ENCODE measurements around the gene ZIC4. TPM values are rescaled to one million over a fixed set of nuclear protein-coding genes. Genes with fewer than 3 reads are reported as not detected.

ZIC4 gene
- total RNA-seq, 1 donor from 2014 or later, result not detected

DNA sequence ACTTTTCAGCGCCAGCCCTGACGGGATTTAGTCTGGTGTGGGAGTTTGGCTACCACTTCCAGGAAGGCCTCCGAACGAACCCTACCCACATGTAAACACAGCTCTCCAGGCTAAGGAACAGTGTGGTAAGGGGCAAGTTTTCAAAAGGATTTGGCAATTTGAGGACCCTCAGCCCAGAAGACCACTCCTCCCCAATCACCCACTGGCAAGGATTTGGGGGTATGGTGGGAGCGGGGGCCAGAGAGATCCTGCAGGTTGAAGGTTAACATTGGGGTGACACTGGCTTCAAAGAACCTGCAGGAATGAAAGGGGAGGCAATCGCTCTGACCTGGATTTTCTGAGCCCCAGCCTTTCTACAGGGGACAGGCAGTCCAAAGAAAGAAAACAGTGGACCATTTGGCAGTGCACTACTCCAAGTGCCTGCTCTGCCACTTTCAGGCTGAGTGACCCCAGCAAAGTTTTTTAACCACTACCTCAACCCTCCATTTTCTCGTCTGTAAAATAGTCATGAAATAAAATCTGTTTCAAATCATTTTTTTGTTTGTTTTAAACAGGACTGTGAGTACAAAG is 34.5 kb downstream of the ZIC4 start:
- no peak overlapping the region for H3K4me3 Mint-ChIP-seq

DNA sequence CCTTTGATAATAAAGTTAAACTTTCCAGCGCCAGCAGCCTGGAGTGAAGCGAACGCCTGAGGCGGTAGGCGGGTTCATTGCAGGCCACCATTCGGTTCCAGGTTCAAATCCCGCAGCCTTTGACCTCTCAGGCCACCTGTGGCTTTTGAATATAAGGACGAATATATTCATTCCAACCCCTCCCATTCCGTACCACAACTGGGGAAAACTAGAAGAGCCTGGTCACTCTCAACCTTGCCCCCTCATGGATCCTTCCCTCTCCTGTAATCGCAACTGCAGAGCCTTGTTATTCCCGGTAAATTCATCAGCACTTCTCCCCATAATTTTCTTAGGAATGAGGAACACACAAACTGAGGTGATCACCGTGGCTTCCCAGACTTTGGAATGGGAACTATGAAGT is 35.2 kb downstream of the ZIC4 start:
- Mint-ChIP-seq H3K4me3 (no peak overlapping the region), H3K36me3 (no peaks in the 10 kb centered on the region), H3K27me3 (ENCODE audit: low read depth) (peaks cover 96% of the 10 kb centered on the region), H3K27ac (no peak overlapping the region), H3K4me1 (no peaks in the 10 kb centered on the region), H3K9me3 (no peaks in the 10 kb centered on the region)
- TF ChIP-seq, protein P1, sequence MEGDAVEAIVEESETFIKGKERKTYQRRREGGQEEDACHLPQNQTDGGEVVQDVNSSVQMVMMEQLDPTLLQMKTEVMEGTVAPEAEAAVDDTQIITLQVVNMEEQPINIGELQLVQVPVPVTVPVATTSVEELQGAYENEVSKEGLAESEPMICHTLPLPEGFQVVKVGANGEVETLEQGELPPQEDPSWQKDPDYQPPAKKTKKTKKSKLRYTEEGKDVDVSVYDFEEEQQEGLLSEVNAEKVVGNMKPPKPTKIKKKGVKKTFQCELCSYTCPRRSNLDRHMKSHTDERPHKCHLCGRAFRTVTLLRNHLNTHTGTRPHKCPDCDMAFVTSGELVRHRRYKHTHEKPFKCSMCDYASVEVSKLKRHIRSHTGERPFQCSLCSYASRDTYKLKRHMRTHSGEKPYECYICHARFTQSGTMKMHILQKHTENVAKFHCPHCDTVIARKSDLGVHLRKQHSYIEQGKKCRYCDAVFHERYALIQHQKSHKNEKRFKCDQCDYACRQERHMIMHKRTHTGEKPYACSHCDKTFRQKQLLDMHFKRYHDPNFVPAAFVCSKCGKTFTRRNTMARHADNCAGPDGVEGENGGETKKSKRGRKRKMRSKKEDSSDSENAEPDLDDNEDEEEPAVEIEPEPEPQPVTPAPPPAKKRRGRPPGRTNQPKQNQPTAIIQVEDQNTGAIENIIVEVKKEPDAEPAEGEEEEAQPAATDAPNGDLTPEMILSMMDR (IDR thresholded peaks at IDR 0.05; ENCODE audit: unreplicated experiment), result no peak
- no peak for DNase-seq (ENCODE audit: low spot score in 2 of 2, unreplicated experiment in 2 of 2)

More for the DNA sequence above, 34.5 kb downstream of the ZIC4 start:
- Mint-ChIP-seq H3K27ac (no peak overlapping the region), H3K9me3 (no peaks in the 10 kb centered on the region), H3K4me1 (no peaks in the 10 kb centered on the region), H3K36me3 (no peaks in the 10 kb centered on the region), H3K27me3 (ENCODE audit: low read depth) (peaks cover 97% of the 10 kb centered on the region)
- TF ChIP-seq, protein P1 (IDR thresholded peaks at IDR 0.05; ENCODE audit: unreplicated experiment), result no peak
- no peak for DNase-seq (ENCODE audit: low spot score in 2 of 2, unreplicated experiment in 2 of 2)

DNA sequence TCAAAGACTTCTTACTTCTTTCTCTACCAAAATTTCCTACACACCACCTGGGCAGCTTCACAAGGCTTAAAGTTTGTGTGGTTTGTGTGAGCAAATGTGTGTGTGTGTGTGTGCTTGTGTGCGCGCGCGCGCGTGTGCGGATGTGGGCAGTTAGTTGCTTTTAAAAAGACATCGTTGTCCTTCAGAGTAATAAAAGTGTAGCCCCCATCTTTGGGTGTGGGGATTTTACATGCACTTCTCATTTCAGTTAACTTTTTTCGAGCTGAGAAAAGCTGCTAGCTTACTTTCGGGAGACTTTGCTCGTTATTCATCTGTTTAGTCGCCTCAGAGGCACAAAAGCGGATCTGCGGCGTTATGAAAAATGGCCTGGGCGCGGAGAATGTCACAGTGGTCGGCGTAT is 36.0 kb downstream of the ZIC4 start:
- Mint-ChIP-seq H3K4me3 (no peak overlapping the region), H3K4me1 (no peaks in the 10 kb centered on the region)

DNA sequence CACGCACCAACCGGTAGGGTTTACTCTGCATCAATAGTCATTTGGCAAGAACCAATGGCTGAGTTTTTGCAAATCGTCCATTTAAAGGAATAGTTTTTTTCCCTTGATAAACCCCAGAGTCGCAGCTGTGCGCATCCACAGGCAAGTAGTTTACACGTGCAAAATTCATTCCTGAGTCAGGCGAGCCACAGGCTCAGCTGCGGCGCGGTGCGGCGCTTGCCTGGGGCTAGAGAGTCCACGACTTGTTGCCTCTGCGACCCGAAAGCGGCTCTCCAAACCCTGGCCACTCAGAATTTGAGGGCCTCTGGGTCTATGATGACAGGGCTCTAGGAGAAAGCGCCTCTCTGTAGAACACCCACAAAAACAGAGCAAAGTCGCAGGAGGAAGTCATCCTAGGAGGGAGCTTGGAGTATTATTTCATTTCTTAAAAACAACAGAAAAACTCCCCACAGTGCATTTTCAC is 36.7 kb downstream of the ZIC4 start:
- peaks cover 96% of the 10 kb centered on the region for H3K27me3 Mint-ChIP-seq (ENCODE audit: low read depth)
- no peaks in the 10 kb centered on the region for H3K4me1 Mint-ChIP-seq
- no peaks in the 10 kb centered on the region for H3K36me3 Mint-ChIP-seq
- H3K4me3 Mint-ChIP-seq, result no peak overlapping the region
- no peak for DNase-seq (ENCODE audit: low spot score in 2 of 2, unreplicated experiment in 2 of 2)
- TF ChIP-seq, protein P1 (IDR thresholded peaks at IDR 0.05; ENCODE audit: unreplicated experiment), result no peak
- no peaks in the 10 kb centered on the region for H3K9me3 Mint-ChIP-seq
- H3K27ac Mint-ChIP-seq, result no peak overlapping the region

More for the DNA sequence above, 36.0 kb downstream of the ZIC4 start:
- Mint-ChIP-seq H3K27me3 (ENCODE audit: low read depth) (peaks cover 96% of the 10 kb centered on the region), H3K9me3 (no peaks in the 10 kb centered on the region), H3K36me3 (no peaks in the 10 kb centered on the region), H3K27ac (no peak overlapping the region)
- no peak for DNase-seq (ENCODE audit: low spot score in 2 of 2, unreplicated experiment in 2 of 2)
- TF ChIP-seq, protein P1 (IDR thresholded peaks at IDR 0.05; ENCODE audit: unreplicated experiment), result no peak

DNA sequence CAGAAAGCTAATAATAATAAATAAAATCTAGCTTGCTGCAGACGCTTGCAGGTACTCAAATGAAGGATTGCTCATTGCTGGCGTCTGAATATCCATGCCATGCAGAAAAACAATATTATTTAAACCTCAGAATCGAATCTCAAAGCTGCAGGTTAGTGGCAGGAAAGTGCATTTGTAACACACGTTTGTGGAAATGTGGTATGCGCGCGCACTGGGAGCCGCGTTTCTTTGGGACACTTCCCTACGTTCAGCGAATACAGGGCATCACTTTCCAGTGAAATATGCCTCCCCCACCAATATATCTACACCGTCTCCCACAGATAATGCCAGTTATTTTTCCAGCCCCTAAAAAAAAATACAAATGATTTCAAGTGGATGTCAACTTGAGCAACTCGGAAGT is 37.1 kb downstream of the ZIC4 start:
- H3K4me3 Mint-ChIP-seq, result no peak overlapping the region
- H3K36me3 Mint-ChIP-seq, result no peaks in the 10 kb centered on the region
- no peaks in the 10 kb centered on the region for H3K9me3 Mint-ChIP-seq
- DNase-seq (ENCODE audit: low spot score in 2 of 2, unreplicated experiment in 2 of 2), result no peak
- TF ChIP-seq, protein P1 (IDR thresholded peaks at IDR 0.05; ENCODE audit: unreplicated experiment), result no peak
- peaks cover 96% of the 10 kb centered on the region for H3K27me3 Mint-ChIP-seq (ENCODE audit: low read depth)
- H3K27ac Mint-ChIP-seq, result no peak overlapping the region
- no peaks in the 10 kb centered on the region for H3K4me1 Mint-ChIP-seq
